Mesenchymal stem cell (in vitro differentiated cells and primary cell): ENCODE results near the gene MUC12.
A peak's percentile ranks its signal among the peaks of the same experiment; 100 is the strongest.

ENCODE experiments used
- DNase-seq: peaks from one replicate; pipeline ENCODE4 v3.0.0-alpha.2; 2013
- H2AFZ ChIP-seq: one replicate; pipeline ENCODE4 v1.6.1; 2013; ENCODE audit warnings: low read depth, mild to moderate bottlenecking, control low read depth, inconsistent platforms, low read length, moderate library complexity
- H2AK5ac ChIP-seq: 2 replicates; pipeline ENCODE4 v1.6.1; 2013; ENCODE audit warnings: low read length, moderate library complexity, mild to moderate bottlenecking, inconsistent platforms; ENCODE audit not compliant: severe bottlenecking
- H2BK120ac ChIP-seq: one replicate; pipeline ENCODE4 v1.6.1; 2013; ENCODE audit warnings: low read depth, mild to moderate bottlenecking, inconsistent platforms, low read length, moderate library complexity
- H2BK12ac ChIP-seq, 2 experiments: one replicate each; pipeline ENCODE4 v1.6.1; 2013; ENCODE audit warnings: inconsistent platforms in 2 of 2, low read length in 2 of 2, mild to moderate bottlenecking in 2 of 2, moderate library complexity in 2 of 2, control low read depth in 1 of 2
- H2BK15ac ChIP-seq: one replicate; pipeline ENCODE4 v1.6.1; 2013; ENCODE audit warnings: mild to moderate bottlenecking, low read depth, inconsistent platforms; ENCODE audit not compliant: poor library complexity, severe bottlenecking
- H2BK5ac ChIP-seq: 2 replicates; pipeline ENCODE4 v1.6.1; 2013; ENCODE audit warnings: low read depth, mild to moderate bottlenecking, low read length, control low read depth, inconsistent platforms; ENCODE audit not compliant: poor library complexity, severe bottlenecking
- H3K14ac ChIP-seq, 2 experiments: one replicate each; pipeline ENCODE4 v1.6.1; 2013; ENCODE audit warnings: inconsistent platforms in 2 of 2, low read length in 2 of 2, control low read depth in 1 of 2, mild to moderate bottlenecking in 1 of 2, moderate library complexity in 1 of 2
- H3K18ac ChIP-seq, 2 experiments: one replicate each; pipeline ENCODE4 v1.6.1; 2013; ENCODE audit warnings: inconsistent platforms in 2 of 2, low read length in 2 of 2, control low read depth in 1 of 2, low read depth in 1 of 2, mild to moderate bottlenecking in 1 of 2
- H3K23ac ChIP-seq, 2 experiments: one replicate each; pipeline ENCODE4 v1.6.1; 2013; ENCODE audit warnings: inconsistent platforms in 2 of 2, low read length in 2 of 2, mild to moderate bottlenecking in 2 of 2, moderate library complexity in 2 of 2, control low read depth in 1 of 2
- H3K27ac ChIP-seq: 2 replicates; pipeline ENCODE4 v1.5.1; 2013; ENCODE audit warnings: mild to moderate bottlenecking, moderate library complexity, low read length, control low read depth, inconsistent platforms; ENCODE audit not compliant: poor library complexity, severe bottlenecking
- H3K27me3 ChIP-seq, 2 experiments: 2 replicates each; pipeline versions ENCODE4 v1.6.1 to v1.7.0; 2013; ENCODE audit warnings: low read length in 2 of 2, mild to moderate bottlenecking in 2 of 2, moderate library complexity in 2 of 2, control low read depth in 1 of 2, inconsistent platforms in 1 of 2; ENCODE audit not compliant: control insufficient read depth in 1 of 2, insufficient read depth in 1 of 2
- H3K36me3 ChIP-seq, 2 experiments: 2 replicates each; pipeline versions ENCODE4 v1.6.1 to v1.7.0; 2013; ENCODE audit warnings: low read length in 2 of 2, control low read depth in 1 of 2, inconsistent platforms in 1 of 2, low read depth in 1 of 2, mild to moderate bottlenecking in 1 of 2; ENCODE audit not compliant: insufficient read depth in 2 of 2, control insufficient read depth in 1 of 2
- H3K4ac ChIP-seq, 2 experiments: one replicate each; pipeline ENCODE4 v1.6.1; 2013; ENCODE audit warnings: inconsistent platforms in 2 of 2, low read length in 2 of 2, mild to moderate bottlenecking in 2 of 2, moderate library complexity in 2 of 2, control low read depth in 1 of 2, low read depth in 1 of 2
- H3K4me1 ChIP-seq: 2 replicates; pipeline ENCODE4 v1.6.1; 2013; ENCODE audit warnings: low read depth, low read length, control low read depth; ENCODE audit not compliant: control insufficient read depth, insufficient read depth
- H3K4me2 ChIP-seq: 2 replicates; pipeline ENCODE4 v1.6.1; 2013; ENCODE audit warnings: low read length, mild to moderate bottlenecking, inconsistent platforms; ENCODE audit not compliant: poor library complexity, severe bottlenecking
- H3K4me3 ChIP-seq, 2 experiments: 2 replicates each; pipeline versions ENCODE4 v1.5.1 to v1.7.0; 2013; ENCODE audit warnings: low read length in 2 of 2, mild to moderate bottlenecking in 2 of 2, control low read depth in 1 of 2, low read depth in 1 of 2; ENCODE audit not compliant: insufficient read depth in 1 of 2
- H3K79me1 ChIP-seq: replicated peaks from 2 replicates; pipeline ENCODE4 v1.6.1; 2013; ENCODE audit warnings: mild to moderate bottlenecking, control low read depth, low read length, inconsistent platforms; ENCODE audit not compliant: poor library complexity, severe bottlenecking
- H3K9ac ChIP-seq: 2 replicates; pipeline ENCODE4 v1.7.0; 2013; ENCODE audit warnings: mild to moderate bottlenecking, low read length, moderate library complexity
- H3K9me3 ChIP-seq: 2 replicates; pipeline ENCODE4 v1.7.0; 2013; ENCODE audit warnings: mild to moderate bottlenecking, low read length; ENCODE audit not compliant: control insufficient read depth
- H4K8ac ChIP-seq: one replicate; pipeline ENCODE4 v1.6.1; 2013; ENCODE audit warnings: inconsistent platforms, mild to moderate bottlenecking, low read length, moderate library complexity
- H4K91ac ChIP-seq: one replicate; pipeline ENCODE4 v1.6.1; 2013; ENCODE audit warnings: mild to moderate bottlenecking, low read length, inconsistent platforms
- WGBS: methylation state at CpG from one replicate; pipeline ENCODE4 v1.1.7; 2013; ENCODE audit warnings: mixed read lengths; 5-methylcytosine and 5-hydroxymethylcytosine counted together

The MUC12 gene

DNA sequence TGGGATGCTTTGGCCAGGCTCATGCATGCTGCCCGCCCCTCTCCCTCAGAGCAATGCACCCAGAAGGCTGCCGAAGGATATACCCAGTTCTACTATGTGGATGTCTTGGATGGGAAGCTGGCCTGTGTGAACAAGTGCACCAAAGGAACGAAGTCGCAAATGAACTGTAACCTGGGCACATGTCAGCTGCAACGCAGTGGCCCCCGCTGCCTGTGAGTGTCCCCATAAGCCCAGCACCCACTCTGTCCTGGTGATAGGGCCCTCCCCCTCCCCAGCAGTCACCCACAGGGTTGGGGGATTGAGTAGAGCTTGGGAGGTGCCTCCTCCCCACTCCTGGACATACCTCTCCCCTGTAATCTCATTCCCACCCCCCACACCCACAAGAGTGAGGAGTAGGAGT, 43.6 kb downstream of the MUC12 start:
- 90% methylated on average over 5 of the region's 6 CpGs for WGBS
- H2BK120ac ChIP-seq = no peak overlapping the region
- H3K14ac ChIP-seq = no peak overlapping the region
- no peak overlapping the region for H4K8ac ChIP-seq
- H3K4ac ChIP-seq = no peak overlapping the region
- no peak overlapping the region for H3K18ac ChIP-seq
- H3K27ac ChIP-seq = no peak overlapping the region
- H2BK15ac ChIP-seq = no peak overlapping the region
- no peak overlapping the region for H3K9ac ChIP-seq
- H3K36me3 ChIP-seq = peaks cover 0 to 4% of the 10 kb centered on the region in 2 experiments
- no peak overlapping the region for H2AFZ ChIP-seq
- no peak overlapping the region for H2BK5ac ChIP-seq
- no peak overlapping the region for H2BK12ac ChIP-seq
- H3K23ac ChIP-seq = no peak overlapping the region
- H3K9me3 ChIP-seq = no peaks in the 10 kb centered on the region
- H3K27me3 ChIP-seq = peaks cover 0 to 12% of the 10 kb centered on the region in 2 experiments
- peaks cover 10% of the 10 kb centered on the region for H3K4me1 ChIP-seq
- no peak for DNase-seq
- H3K79me1 ChIP-seq = peaks cover 2% of the 10 kb centered on the region
- no peak overlapping the region for H2AK5ac ChIP-seq
- H4K91ac ChIP-seq = no peak overlapping the region
- no peak overlapping the region for H3K4me3 ChIP-seq
- no peak overlapping the region for H3K4me2 ChIP-seq

DNA sequence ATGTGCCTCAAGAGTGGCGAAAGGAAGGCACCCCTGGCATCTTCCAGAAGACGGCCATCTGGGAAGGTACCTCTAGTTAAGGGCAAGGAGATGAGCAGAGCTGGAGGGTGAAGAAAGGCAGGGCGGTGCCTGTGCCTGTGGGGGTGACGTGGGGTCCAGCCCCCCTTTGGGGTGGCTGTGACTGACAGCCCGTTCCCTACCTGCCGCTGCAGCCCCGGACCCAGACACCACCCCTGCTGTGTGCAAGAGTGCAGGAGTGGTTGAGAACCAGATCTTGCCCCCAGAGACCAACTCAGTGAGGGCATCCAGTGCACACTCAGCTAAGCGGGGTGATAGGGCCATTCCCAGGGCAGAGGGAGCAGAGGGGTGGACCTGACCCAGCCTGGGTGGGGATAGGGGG, 46.3 kb downstream of the MUC12 start:
- Histone ChIP-seq H3K4me2 (no peak overlapping the region), H2BK15ac (no peak overlapping the region), H3K9ac (no peak overlapping the region), H2BK12ac (peak overlapping the region in 1 of 2 experiments; percentile 18), H3K4me3 (no peak overlapping the region), H3K18ac (no peak overlapping the region), H3K4me1 (peaks cover 15% of the 10 kb centered on the region), H3K4ac (no peak overlapping the region), H2BK5ac (no peak overlapping the region), H3K14ac (no peak overlapping the region), H2AFZ (no peak overlapping the region), H4K91ac (no peak overlapping the region), H3K27ac (no peak overlapping the region), H3K79me1 (peaks cover 2% of the 10 kb centered on the region), H3K9me3 (no peaks in the 10 kb centered on the region), H2AK5ac (no peak overlapping the region), H3K27me3 (peaks cover 0 to 7% of the 10 kb centered on the region in 2 experiments), H3K36me3 (peaks cover 0 to 4% of the 10 kb centered on the region in 2 experiments), H3K23ac (no peak overlapping the region), H4K8ac (no peak overlapping the region), H2BK120ac (no peak overlapping the region)
- no peak for DNase-seq
- 91% methylated on average over 8 of the region's 8 CpGs for WGBS

DNA sequence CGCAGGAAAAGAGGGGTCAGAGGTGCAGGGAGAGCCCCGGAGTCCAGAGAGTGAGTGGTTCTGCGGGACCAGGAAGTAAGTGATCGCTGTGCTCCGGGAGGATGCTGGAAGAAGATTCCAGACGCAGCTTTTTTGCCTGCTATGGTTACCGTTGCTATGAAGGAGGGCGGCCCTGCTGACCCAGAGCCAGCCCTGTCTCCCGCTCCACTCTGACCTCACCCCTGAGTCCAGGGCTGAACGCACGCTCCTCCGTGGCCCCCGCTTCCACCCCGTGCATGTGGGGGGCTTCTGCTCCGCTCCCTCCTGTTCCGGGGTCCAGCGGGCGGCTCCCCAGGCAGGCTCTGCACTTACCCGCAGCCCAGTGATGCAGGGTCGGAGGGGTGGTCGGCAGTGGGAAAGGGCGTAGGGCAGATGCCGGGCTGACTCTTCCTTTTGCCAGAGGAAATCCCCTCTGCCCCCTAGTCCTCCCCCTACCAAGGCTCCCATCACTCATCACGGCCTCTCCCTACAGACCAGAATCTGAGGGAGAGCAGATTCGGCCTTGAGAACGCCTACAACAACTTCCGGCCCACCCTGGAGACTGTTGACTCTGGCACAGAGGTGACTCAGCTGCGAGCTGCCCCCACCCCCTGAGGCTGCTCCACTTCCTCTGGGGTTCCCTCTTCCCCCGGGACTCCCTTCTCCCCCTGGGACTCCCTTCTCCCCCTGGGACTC, 47.9 kb downstream of the MUC12 start:
- H3K27ac ChIP-seq = no peak overlapping the region
- peaks cover 2% of the 10 kb centered on the region for H3K79me1 ChIP-seq
- no peak overlapping the region for H3K23ac ChIP-seq
- no peak overlapping the region for H2AK5ac ChIP-seq
- peak overlapping the region; percentile 100 for H4K8ac ChIP-seq
- peak overlapping the region; percentile 87 for H2BK15ac ChIP-seq
- H3K18ac ChIP-seq = peak overlapping the region; percentile 97
- 0% methylated on average over 23 of the region's 29 CpGs for WGBS
- peak overlapping the region; percentile 34 for H2BK5ac ChIP-seq
- peak overlapping the region; percentile 23 to 90 for H2BK12ac ChIP-seq
- H3K36me3 ChIP-seq = peaks cover 0 to 4% of the 10 kb centered on the region in 2 experiments
- H3K4me1 ChIP-seq = peaks cover 15% of the 10 kb centered on the region
- peaks cover 0 to 14% of the 10 kb centered on the region in 2 experiments for H3K27me3 ChIP-seq
- H3K9ac ChIP-seq = peak overlapping the region; percentile 95
- DNase-seq = peak; percentile 97
- peak overlapping the region; percentile 98 for H2BK120ac ChIP-seq
- H3K14ac ChIP-seq = peak overlapping the region in 1 of 2 experiments; percentile 78
- peak overlapping the region; percentile 94 for H3K4me2 ChIP-seq
- H3K4me3 ChIP-seq = peak overlapping the region; percentile 50 to 74
- H4K91ac ChIP-seq = peak overlapping the region; percentile 97
- H3K9me3 ChIP-seq = no peaks in the 10 kb centered on the region
- peak overlapping the region; percentile 51 for H2AFZ ChIP-seq
- H3K4ac ChIP-seq = peak overlapping the region; percentile 71 to 97

DNA sequence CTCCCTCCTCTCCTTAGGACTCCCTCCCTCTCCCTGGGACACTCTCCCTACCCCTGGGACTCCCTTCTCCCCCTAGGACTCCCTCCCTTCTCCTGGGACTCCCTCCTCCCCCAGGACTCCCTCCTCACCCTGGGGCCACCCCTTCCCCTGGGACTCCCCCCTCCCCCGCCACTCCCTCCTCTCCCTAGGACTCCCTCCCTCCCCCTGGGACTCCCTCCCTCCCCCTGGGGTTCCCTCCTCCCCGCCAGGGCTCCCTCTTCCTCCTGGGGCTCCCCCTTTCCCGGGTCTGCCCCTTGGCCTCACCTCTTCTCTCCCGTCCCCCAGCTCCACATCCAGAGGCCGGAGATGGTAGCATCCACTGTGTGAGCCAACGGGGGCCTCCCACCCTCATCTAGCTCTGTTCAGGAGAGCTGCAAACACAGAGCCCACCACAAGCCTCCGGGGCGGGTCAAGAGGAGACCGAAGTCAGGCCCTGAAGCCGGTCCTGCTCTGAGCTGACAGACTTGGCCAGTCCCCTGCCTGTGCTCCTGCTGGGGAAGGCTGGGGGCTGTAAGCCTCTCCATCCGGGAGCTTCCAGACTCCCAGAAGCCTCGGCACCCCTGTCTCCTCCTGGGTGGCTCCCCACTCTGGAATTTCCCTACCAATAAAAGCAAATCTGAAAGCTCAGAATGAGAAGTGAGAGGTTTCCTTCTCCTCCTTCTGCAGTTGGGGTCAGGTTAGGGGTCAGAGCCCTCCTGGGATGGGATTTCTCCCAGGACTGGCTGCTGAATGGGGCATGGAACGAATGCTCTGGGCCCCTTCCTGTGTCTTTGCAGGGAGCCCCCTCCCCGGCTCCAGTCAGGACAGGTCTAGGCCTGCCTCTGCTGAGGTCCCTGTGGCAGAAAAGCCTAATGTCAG, 49.2 kb downstream of the MUC12 start:
- peak; percentile 45 for DNase-seq
- Histone ChIP-seq H4K8ac (peak overlapping the region; percentile 76), H3K4me2 (no peak overlapping the region), H3K79me1 (peaks cover 2% of the 10 kb centered on the region), H3K14ac (no peak overlapping the region), H3K4me1 (peaks cover 15% of the 10 kb centered on the region), H3K4me3 (no peak overlapping the region), H3K9ac (no peak overlapping the region), H3K27ac (no peak overlapping the region), H3K23ac (no peak overlapping the region), H2BK12ac (peak overlapping the region; percentile 43 to 79), H2BK120ac (peak overlapping the region; percentile 64), H3K9me3 (no peaks in the 10 kb centered on the region), H3K18ac (peak overlapping the region; percentile 28 to 82), H2BK5ac (no peak overlapping the region), H3K4ac (peak overlapping the region in 1 of 2 experiments; percentile 67), H2AFZ (no peak overlapping the region), H2BK15ac (no peak overlapping the region), H3K27me3 (peaks cover 4 to 14% of the 10 kb centered on the region in 2 experiments), H3K36me3 (peaks cover 0 to 4% of the 10 kb centered on the region in 2 experiments), H2AK5ac (no peak overlapping the region), H4K91ac (peak overlapping the region; percentile 28)
- WGBS = 26% methylated on average over 11 of the region's 14 CpGs
